Skeletal muscle satellite cell (primary cell): ENCODE data around the gene UNC5B.

Experiments used
- H3K27me3 ChIP-seq: 2 replicates; pipeline ENCODE4 v1.7.0; 2013; ENCODE audit warnings: low read length; ENCODE audit not compliant: control insufficient read depth, insufficient read depth
- H3K36me3 ChIP-seq: 2 replicates; pipeline ENCODE4 v1.7.0; 2013; ENCODE audit warnings: mild to moderate bottlenecking, control low read depth, low read length; ENCODE audit not compliant: insufficient read depth
- H3K4me1 ChIP-seq: 2 replicates; pipeline ENCODE4 v1.7.0; 2013; ENCODE audit warnings: low read length; ENCODE audit not compliant: control insufficient read depth, insufficient read depth
- H3K4me2 ChIP-seq: 2 replicates; pipeline ENCODE4 v1.7.0; 2013; ENCODE audit warnings: mild to moderate bottlenecking, low read length
- H3K4me3 ChIP-seq: 2 replicates; pipeline ENCODE4 v1.7.0; 2013; ENCODE audit warnings: low read length
- H3K9ac ChIP-seq: 2 replicates; pipeline ENCODE4 v1.7.0; 2013; ENCODE audit warnings: mild to moderate bottlenecking, low read depth, low read length, moderate library complexity
- H3K9me3 ChIP-seq: replicated peaks from 2 replicates; pipeline ENCODE4 v1.7.0; 2013; ENCODE audit warnings: mild to moderate bottlenecking, control low read depth, low read length

The UNC5B gene

GRCh38 chr10:71285986-71286385 lies 73.6 kb downstream of the UNC5B start:
- no peak overlapping the region for H3K9ac ChIP-seq
- H3K4me3 ChIP-seq = no peak overlapping the region
- no peaks in the 10 kb centered on the region for H3K9me3 ChIP-seq
- H3K4me2 ChIP-seq = no peak overlapping the region
- H3K36me3 ChIP-seq = no peaks in the 10 kb centered on the region
- peaks cover 8% of the 10 kb centered on the region for H3K4me1 ChIP-seq
- no peaks in the 10 kb centered on the region for H3K27me3 ChIP-seq

- H3K9ac ChIP-seq = no peak overlapping the region
- no peaks in the 10 kb centered on the region for H3K36me3 ChIP-seq
- no peaks in the 10 kb centered on the region for H3K27me3 ChIP-seq
- no peak overlapping the region for H3K4me3 ChIP-seq
- no peaks in the 10 kb centered on the region for H3K9me3 ChIP-seq
- H3K4me2 ChIP-seq = no peak overlapping the region
- peaks cover 11% of the 10 kb centered on the region for H3K4me1 ChIP-seq
These were observed 74.3 kb downstream of the UNC5B start for GRCh38 chr10:71286521-71287294.

GRCh38 chr10:71287456-71287855 lies 75.1 kb downstream of the UNC5B start:
- H3K4me1 ChIP-seq = peaks cover 11% of the 10 kb centered on the region
- H3K36me3 ChIP-seq = no peaks in the 10 kb centered on the region
- no peak overlapping the region for H3K4me2 ChIP-seq
- H3K27me3 ChIP-seq = no peaks in the 10 kb centered on the region
- no peak overlapping the region for H3K9ac ChIP-seq
- H3K4me3 ChIP-seq = no peak overlapping the region
- H3K9me3 ChIP-seq = no peaks in the 10 kb centered on the region

GRCh38 chr10:71288461-71288860 lies 76.1 kb downstream of the UNC5B start:
- Histone ChIP-seq H3K36me3 (no peaks in the 10 kb centered on the region), H3K27me3 (no peaks in the 10 kb centered on the region), H3K4me3 (no peak overlapping the region), H3K4me2 (no peak overlapping the region), H3K9ac (no peak overlapping the region), H3K9me3 (no peaks in the 10 kb centered on the region), H3K4me1 (peaks cover 11% of the 10 kb centered on the region)

- Histone ChIP-seq H3K27me3 (no peaks in the 10 kb centered on the region), H3K9ac (no peak overlapping the region), H3K9me3 (no peaks in the 10 kb centered on the region), H3K4me2 (no peak overlapping the region), H3K36me3 (no peaks in the 10 kb centered on the region), H3K4me1 (peaks cover 11% of the 10 kb centered on the region), H3K4me3 (no peak overlapping the region)
These were observed 77.2 kb downstream of the UNC5B start for GRCh38 chr10:71289421-71290130.

GRCh38 chr10:71290331-71290730 lies 78.0 kb downstream of the UNC5B start:
- Histone ChIP-seq H3K9ac (no peak overlapping the region), H3K4me1 (peaks cover 11% of the 10 kb centered on the region), H3K4me2 (no peak overlapping the region), H3K4me3 (no peak overlapping the region), H3K27me3 (no peaks in the 10 kb centered on the region), H3K9me3 (no peaks in the 10 kb centered on the region), H3K36me3 (no peaks in the 10 kb centered on the region)

GRCh38 chr10:71290806-71291527 lies 78.6 kb downstream of the UNC5B start:
- no peaks in the 10 kb centered on the region for H3K36me3 ChIP-seq
- H3K9me3 ChIP-seq = no peaks in the 10 kb centered on the region
- H3K4me2 ChIP-seq = no peak overlapping the region
- H3K27me3 ChIP-seq = no peaks in the 10 kb centered on the region
- H3K4me1 ChIP-seq = peaks cover 11% of the 10 kb centered on the region
- no peak overlapping the region for H3K9ac ChIP-seq
- no peak overlapping the region for H3K4me3 ChIP-seq

GRCh38 chr10:71291528-71291900 lies 79.1 kb downstream of the UNC5B start:
- Histone ChIP-seq H3K9ac (no peak overlapping the region), H3K4me2 (no peak overlapping the region), H3K4me3 (no peak overlapping the region), H3K4me1 (peaks cover 11% of the 10 kb centered on the region), H3K9me3 (no peaks in the 10 kb centered on the region), H3K36me3 (no peaks in the 10 kb centered on the region), H3K27me3 (no peaks in the 10 kb centered on the region)

GRCh38 chr10:71292624-71293445 lies 80.5 kb downstream of the UNC5B start:
- no peak overlapping the region for H3K9ac ChIP-seq
- H3K9me3 ChIP-seq = no peaks in the 10 kb centered on the region
- H3K36me3 ChIP-seq = no peaks in the 10 kb centered on the region
- no peak overlapping the region for H3K4me2 ChIP-seq
- H3K4me1 ChIP-seq = peaks cover 11% of the 10 kb centered on the region
- no peaks in the 10 kb centered on the region for H3K27me3 ChIP-seq
- H3K4me3 ChIP-seq = no peak overlapping the region

- Histone ChIP-seq H3K4me2 (no peak overlapping the region), H3K9ac (no peak overlapping the region), H3K36me3 (no peaks in the 10 kb centered on the region), H3K27me3 (no peaks in the 10 kb centered on the region), H3K4me1 (peaks cover 11% of the 10 kb centered on the region), H3K9me3 (no peaks in the 10 kb centered on the region), H3K4me3 (no peak overlapping the region)
These were observed 81.2 kb downstream of the UNC5B start for GRCh38 chr10:71293446-71294084.
